GM12801 (cell line): ENCODE measurements around the gene MESP2.

ENCODE experiments used
- TF ChIP-seq, protein P1 (sequence below): IDR thresholded peaks from one replicate; pipeline ENCODE4 v1.5.1; 2011; ENCODE audit warnings: control low read depth; ENCODE audit not compliant: insufficient read length; ENCODE audit errors: extremely low read depth

MESP2 gene

DNA sequence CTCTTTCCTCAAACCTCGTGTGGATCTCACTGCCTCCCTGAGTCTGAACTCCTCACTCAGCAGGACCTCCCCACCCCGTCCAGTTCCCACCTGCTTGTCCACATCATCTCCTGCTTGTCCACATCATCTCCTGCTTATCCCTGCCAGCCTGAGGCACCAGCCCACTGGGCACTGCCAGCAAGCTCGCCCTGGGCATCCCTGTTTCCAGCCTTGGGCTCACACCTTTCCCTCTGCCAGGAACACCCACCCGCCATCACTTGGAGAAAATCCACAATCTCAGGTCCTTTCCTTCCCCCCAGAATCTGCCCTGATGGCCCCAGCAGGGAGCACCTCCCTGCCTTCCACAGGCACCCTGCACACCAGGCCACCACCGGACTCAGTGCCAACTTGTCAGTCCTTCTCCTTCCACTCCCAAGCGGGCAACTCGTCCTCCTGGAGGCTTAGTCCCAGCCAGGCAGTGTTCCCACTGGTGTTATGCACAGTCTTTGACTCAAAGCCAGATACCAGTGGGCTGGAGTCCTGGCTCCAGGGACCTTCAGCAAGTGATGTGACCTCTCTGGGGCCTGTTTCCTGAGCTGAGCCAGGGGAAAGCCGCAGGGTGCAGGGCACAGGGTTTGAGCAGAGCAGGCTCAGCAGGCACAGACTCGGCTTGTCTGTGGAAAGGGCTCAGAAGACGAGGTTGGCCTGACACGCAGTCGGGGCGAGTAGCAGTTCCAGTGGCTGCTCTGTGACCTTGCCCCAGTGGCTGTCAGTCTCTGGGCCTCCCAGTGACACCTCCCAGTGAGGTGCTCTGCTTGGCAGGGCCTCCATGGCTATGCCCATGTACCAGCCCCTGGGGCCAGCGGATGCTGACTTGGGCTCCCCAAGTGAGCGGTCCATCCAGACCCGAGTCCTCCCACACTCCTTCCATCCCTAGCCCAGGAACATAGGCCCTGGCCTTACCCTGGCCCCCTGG is 9.5 kb upstream of the MESP2 start:
- TF ChIP-seq, protein P1, sequence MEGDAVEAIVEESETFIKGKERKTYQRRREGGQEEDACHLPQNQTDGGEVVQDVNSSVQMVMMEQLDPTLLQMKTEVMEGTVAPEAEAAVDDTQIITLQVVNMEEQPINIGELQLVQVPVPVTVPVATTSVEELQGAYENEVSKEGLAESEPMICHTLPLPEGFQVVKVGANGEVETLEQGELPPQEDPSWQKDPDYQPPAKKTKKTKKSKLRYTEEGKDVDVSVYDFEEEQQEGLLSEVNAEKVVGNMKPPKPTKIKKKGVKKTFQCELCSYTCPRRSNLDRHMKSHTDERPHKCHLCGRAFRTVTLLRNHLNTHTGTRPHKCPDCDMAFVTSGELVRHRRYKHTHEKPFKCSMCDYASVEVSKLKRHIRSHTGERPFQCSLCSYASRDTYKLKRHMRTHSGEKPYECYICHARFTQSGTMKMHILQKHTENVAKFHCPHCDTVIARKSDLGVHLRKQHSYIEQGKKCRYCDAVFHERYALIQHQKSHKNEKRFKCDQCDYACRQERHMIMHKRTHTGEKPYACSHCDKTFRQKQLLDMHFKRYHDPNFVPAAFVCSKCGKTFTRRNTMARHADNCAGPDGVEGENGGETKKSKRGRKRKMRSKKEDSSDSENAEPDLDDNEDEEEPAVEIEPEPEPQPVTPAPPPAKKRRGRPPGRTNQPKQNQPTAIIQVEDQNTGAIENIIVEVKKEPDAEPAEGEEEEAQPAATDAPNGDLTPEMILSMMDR: no peak

GRCh38 chr15:89767411-89767915 is 8.7 kb upstream of the MESP2 start:
- TF ChIP-seq, protein P1: no peak

- TF ChIP-seq, protein P1: no peak
These were observed 8.0 kb upstream of the MESP2 start for GRCh38 chr15:89768071-89768500.

DNA sequence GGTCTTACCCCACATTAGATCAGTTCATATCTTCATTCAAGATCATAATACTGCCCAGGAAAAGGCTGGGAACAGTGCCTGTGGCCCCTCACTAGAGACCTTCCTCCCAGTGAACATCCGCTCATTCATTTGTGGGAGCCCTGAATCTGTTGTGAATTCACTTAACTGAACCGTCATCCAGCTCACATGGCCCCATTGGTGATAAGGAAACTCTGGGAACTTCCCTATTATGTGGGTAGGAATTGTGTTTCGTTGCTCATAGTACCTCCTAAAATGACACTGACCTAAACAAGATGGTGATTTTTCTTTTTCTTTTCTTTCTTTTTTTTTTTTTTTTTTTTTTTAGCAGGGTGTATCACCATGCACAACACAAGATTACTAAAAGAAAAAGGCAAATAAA is 6.8 kb upstream of the MESP2 start:
- TF ChIP-seq, protein P1: no peak

- TF ChIP-seq, protein P1: no peak
These were observed 6.1 kb upstream of the MESP2 start for GRCh38 chr15:89770041-89770440.

DNA sequence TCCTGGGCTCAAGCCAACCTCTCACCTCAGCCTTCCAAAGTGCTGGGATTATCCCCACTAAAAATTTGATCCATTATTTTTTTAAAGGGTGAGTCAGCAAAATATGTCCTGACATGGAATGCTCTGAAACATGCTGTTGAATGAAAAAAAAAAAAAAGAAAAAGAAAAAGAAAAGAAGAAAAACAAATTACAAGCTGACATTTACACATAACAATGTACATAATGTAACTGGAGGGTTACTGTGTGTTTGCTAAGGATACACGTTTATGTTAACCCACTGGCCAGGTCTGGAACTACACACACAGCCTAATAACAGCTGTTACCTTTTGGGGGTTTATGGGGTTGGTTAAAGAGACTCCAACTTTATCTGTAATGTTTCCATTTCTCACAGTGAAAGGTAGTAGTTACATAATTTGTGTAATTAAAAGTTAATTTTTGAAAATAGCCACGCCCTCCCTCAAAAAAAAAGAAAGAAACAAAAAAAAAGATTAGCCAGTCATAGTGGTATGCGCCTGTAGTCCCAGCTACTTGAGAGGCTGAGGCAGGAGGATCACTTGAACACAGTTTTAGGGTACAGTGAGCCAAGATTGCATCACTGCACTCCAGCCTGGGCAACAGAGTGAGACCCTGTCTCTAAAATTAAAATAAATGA is 3.1 kb upstream of the MESP2 start:
- TF ChIP-seq, protein P1: no peak

- TF ChIP-seq, protein P1: no peak
These were observed 1.6 kb upstream of the MESP2 start for GRCh38 chr15:89774492-89774891.
